NCI-H1417 treated with DMSO at 0.1 percent for 48 hours (cell line): ENCODE data around the gene DOCK3.
"Not testable (repeated sequence)": the region's sequence is repeated elsewhere in the genome, so short reads cannot be mapped to it uniquely, and the experiment has no call there.

Experiments used
- DNase-seq: peaks from one replicate; lab custom pipeline; 2025; lab: John Stamatoyannopoulos, UW

The DOCK3 gene

DNA sequence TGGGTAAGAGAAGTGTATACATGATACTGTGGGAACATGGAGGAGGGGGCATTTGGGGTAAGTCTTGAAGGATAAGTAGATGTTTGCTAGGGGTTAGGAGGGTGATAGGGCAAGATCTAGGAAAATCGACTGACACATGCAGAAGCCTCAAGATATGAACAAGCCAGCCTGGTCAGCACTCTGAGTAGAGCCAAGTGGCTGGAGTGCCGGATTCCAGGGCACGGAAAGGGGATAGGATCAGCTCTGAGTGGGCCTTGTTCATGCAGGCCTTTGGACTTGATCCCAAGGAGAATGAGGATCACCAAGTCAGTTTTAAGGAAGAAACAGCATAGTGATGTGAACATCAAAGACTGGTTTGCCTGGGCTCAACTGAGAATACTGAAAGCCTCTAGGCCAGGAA lies 686.1 kb downstream of the DOCK3 start:
- DNase-seq = no peak

DNA sequence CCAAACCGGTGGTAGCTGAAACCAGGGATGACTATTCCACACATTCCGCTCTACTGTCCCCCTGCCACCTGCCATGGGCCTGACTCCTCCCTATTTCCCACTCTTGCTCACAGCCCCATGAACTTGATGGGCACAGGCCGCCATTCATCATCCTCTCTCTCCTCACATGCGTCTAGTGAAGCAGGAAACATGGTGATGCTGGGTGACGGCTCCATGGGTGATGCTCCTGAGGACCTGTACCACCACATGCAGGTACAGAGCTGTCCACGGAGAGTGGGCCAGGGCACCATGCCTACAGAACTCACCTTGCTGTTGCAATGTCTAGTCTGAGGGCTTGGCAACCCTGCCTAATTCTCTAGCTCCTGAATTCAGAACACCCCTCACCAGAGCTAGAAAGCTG lies 687.0 kb downstream of the DOCK3 start:
- no peak for DNase-seq

DNA sequence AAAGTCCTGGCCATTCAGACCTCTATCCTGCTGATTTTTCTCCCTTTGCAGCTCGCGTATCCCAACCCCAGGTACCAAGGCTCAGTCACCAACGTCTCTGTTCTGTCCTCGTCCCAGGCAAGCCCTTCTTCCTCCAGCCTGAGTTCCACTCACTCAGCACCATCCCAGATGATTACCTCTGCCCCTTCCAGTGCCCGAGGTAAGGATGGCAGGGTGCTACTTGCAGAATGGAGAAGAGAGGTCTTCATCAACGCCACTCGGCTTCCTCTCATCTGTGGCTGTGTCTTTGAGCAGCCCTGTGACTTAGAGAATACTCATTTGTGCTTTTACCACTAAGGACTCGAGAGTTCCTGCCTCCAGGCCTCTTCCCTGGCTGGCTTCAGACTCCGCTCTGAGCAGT lies 687.7 kb downstream of the DOCK3 start:
- no peak for DNase-seq

DNA sequence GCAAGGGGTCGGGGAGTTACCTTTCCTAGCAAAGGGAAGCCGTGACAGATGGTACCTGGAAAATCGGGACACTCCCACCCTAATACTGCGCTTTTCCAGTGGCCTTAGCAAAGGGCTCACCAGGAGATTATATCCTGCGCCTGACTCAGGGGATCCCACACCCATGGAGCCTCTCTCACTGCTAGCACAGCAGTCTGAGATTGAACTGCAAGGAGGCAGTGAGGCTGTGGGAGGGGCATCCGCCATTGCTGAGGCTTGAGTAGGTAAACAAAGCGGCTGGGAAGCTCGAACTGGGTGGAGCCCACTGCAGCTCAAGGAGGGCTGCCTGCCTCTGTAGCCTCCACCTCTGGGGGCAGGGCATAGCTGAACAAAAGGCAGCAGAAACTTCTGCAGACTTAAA lies 693.5 kb downstream of the DOCK3 start:
- DNase-seq = not testable (repeated sequence)

DNA sequence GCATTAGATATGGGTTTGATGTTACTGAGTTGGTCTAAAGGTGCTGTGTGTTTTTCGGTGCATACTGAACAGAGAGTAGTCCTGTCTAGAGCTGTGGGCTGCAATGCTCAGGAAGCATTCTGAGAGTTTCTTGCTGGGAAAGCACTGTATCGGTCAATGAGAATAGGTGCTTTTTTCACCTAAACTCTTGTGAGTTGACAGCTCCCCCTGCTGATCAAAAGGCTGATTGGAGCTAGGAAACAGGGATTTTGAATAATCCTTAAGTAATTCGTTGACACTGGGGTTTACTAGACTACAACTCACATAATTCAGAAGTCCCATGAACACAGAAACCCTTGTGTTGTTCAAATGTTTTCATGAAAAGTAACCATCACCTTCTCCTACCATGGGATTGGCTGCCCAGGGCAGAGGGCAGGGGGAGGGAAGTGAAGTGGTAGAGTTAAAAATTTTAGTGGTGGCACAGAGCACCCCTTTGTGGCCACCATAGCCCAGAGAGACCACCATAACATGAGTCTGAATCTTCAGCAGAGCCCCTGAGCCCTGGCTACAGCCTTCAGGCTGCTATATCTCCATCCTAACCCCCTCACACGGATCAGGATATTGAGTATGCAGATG lies 697.3 kb downstream of the DOCK3 start:
- no peak for DNase-seq

DNA sequence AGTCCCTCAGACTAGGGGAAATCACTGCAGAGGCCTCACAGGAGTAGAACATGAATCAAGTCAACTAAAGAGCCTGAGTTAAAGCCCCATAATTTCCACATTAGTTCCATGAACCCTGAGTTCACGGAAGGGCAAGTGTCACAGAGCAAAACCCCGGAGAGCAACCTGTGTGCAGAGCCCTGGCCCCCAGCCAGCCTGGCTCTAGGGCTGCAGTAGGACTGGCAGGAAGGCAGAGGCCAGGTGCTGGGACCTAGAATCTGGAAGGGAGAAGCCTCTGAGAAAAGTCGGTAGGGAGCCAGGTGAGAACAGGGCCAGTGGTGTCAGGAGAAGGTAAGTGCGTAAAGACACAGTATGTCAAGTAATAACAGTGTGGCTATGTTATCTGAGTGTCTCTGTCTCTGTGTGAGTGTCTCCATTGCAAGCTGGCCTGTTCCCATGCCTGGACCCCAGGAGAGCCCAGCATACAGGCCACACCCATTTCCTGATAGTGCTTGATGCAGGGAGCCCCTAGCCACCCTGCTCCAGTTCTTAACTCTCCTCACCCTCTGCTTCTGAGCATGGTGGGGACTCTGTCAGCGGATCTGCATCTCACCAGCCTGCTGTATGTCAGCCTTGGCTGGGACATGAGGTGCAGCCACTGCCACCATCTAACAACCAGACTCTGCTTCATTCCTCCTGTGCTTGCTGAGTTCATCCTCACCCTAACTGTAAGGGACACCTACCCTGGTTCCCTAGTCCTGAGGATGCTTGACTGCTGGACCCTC lies 699.1 kb downstream of the DOCK3 start:
- no peak for DNase-seq

DNA sequence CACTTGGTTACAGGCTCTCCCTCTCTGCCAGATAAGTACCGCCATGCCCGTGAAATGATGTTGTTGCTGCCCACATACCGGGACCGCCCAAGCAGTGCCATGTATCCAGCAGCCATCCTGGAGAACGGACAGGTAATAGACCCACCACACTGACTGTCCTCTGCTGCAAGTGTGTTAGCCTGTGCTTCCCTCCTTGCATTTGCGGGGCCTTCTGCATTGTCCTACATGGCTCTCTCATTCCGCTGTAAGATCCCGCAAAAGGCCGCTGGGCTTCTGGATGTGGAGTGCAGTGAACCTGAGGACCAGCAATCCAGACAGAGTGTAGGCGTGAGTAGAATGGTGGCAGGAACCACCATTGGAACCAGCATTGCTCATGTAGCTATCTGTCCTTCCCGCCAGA lies 699.7 kb downstream of the DOCK3 start:
- no peak for DNase-seq

DNA sequence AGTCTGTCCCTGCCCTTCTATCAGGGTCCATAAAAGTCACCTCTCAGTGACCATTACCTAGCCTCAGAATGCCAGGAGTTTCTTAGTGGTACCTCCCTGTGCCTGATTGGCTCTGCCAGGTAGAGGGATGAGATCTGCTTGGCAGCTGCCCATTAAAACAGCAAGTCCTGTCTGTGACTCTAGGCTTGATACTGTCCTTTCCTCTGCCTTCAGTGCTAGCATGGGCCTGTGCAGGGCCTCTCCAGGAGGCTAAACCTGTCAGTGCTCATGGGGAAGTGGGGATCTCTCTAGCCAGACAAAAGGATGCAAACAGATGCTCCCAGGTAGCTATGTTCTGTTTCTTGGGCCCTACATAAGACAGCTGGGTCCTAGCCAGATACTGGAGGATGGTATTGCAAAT lies 700.4 kb downstream of the DOCK3 start:
- no peak for DNase-seq

DNA sequence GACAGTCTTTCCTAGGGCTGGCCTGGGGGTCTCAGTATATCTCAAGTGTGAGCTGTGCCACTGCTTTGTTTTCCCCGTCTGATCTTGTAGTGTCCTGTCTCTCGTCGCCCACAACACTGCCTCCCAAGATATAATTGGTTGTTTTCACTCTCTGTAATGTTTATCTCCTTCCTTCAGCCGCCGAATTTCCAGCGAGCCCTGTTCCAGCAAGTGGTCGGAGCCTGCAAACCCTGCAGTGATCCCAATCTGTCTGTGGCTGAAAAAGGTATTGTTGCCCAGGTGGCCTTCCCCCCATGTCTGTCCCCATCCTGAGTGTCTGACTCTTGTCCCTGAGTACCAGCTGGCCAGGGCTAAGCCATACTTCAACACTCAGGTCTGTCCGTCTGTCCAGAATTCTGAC lies 700.8 kb downstream of the DOCK3 start:
- no peak for DNase-seq

DNA sequence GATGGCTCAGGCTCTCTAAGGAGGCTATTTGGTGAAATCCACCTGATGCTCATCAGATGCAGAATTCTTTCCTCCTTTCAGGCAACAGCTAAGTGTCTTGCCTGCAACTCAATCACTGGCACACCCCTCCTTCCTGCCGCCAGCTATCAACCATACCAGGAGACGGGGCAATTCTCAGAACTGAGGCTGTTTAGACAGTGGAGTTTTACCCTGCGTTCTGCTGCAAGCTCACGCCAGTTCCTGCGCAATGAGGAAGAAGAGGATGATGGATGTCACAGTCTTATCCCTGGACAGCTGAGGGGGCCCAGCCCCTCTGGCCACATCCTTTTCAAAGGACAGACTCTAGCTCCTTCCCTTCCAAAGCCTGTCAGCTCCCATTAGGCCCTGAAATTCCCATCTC lies 703.3 kb downstream of the DOCK3 start:
- DNase-seq = no peak

DNA sequence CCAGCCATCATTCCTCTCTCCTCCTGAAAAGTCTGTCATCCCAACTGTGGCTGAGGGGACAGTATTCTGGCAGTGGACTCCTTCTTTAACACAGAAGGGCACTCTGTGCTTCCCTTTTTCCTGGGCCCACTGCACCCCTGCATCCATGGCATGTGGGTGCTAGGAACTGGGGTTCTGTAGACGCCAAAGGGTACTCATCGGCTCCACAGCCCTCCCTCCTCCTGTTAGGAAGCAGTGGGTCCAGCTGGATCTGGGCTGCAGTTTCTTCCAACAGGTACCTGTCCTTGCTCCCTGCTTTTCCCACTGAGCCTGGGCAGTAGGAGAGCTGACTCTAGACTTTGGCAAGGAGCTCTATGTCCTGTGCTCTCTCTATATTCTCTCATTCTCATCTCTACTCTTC lies 704.0 kb downstream of the DOCK3 start:
- no peak for DNase-seq

DNA sequence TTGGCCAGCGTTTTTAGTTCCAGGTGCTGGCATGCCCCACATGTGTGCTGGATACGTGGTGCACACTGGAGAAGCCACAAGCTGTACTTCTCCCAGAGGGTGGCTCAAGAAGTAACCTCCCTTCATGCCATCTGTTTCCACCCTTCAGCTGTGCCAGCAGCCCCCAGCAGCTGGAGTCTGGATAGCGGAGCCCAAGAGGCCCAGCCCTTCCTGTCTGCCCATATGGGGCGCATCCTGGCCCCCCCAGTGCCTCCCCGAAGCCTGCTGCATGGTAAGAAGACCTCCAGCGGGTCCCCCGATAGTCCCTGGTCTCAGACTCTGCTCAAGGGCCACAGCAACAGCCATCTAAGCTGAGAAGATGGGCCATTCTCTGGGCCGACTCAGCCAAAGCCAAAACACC lies 704.6 kb downstream of the DOCK3 start:
- no peak for DNase-seq

DNA sequence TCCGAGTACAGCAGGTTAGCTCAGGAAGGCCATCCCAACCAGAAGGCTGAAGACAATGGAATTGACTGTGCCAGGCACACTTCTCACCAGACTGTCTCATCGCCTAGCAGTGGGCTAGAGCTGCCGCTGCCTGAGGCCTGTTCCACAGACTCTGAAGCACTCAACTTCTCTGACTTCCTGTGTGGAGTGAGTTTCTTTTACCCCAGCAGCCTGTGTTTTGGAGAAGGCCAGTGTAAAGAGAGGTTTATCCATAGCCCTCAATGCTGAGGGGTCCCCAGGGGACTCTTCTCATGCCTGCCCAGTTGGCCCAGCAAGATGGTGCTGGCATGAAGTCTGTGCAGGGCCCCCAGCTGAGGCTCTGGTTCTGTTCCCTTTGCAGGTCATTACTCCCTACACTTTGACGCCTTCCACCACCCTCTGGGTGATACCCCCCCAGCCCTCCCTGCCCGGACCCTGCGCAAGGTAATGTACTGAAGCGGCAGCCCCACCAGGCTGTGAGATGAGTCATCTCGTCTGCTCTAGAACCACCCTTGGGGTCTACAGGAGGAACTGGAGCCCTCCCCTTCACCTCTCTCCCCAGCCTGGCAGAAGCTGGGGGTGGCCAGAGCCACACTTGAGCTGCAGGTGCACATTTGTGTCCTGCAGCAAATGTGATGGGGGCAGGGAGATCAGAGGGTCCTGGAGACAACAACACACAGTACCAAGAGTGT lies 705.2 kb downstream of the DOCK3 start:
- no peak for DNase-seq

DNA sequence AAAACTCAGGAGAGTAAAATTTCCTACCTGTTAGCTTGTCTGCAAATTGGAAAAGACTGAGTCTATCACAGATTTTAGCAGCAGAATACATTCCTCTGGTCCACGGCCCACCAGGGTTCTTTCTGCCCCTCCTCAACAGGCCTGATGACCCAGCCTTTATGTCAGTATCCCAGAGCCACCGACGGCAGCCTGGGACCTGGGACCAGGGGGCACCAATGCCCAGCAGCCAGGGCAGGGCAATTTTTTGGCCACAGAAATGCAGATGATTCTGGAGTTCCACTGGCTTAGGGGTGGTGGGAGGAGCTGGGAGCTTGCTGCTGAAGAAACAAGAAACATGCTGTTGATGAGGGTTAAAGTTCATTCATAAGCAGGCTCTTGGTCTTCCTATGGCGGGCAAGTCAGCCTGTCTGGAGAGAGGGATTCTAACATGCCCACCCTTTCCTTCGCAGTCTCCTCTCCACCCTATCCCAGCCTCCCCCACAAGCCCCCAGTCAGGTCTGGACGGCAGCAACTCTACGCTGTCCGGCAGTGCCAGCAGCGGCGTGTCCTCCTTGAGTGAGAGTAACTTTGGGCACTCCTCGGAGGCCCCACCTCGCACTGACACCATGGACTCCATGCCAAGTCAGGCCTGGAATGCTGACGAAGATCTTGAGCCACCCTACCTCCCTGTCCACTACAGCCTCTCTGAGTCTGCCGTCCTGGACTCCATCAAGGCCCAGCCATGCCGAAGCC lies 706.0 kb downstream of the DOCK3 start:
- DNase-seq = no peak

DNA sequence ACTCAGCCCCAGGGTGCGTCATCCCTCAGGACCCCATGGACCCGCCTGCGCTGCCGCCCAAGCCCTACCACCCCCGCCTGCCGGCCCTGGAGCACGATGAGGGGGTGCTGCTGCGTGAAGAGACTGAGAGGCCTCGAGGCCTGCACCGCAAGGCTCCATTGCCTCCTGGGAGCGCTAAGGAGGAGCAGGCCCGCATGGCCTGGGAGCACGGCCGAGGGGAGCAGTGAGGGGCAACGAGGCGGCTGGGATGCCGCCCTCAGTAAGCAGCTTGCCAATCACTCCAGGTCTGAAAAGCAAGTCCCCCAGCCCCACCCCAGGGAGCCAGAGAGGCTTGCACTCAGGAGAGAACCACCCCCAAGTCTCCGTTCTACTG lies 706.6 kb downstream of the DOCK3 start:
- no peak for DNase-seq

DNA sequence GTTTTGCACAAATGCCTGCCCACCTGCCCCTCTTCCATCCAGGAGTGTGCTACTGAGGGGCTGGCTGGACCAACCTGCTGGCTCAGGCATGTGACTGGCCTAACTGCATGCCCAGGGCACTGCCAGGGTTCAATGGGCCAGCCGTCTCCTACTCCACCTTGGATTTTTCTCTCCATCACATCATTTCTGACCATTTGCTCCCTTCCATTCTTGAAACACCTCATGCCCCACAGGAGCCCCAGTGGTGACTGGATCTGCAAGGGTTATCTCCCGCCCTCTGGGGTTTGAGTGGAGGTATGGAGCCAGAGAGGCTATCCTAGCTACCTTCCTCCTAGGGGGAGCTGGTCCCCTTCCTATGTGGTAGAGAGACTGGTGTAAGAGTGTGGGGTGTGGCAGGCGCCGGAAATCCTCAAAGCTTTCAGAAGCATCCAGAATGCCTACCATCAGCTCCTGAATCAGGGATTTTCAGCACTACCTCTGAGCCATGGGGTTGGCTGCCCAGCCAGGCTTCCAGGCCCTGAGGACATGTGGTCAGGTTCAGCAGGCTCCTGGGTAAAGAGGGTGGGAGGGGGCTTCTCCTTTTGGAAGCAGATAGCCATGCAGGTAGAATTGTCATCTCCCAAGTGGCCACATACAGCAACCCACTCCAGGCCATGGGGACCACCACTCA lies 707.5 kb downstream of the DOCK3 start:
- no peak for DNase-seq

DNA sequence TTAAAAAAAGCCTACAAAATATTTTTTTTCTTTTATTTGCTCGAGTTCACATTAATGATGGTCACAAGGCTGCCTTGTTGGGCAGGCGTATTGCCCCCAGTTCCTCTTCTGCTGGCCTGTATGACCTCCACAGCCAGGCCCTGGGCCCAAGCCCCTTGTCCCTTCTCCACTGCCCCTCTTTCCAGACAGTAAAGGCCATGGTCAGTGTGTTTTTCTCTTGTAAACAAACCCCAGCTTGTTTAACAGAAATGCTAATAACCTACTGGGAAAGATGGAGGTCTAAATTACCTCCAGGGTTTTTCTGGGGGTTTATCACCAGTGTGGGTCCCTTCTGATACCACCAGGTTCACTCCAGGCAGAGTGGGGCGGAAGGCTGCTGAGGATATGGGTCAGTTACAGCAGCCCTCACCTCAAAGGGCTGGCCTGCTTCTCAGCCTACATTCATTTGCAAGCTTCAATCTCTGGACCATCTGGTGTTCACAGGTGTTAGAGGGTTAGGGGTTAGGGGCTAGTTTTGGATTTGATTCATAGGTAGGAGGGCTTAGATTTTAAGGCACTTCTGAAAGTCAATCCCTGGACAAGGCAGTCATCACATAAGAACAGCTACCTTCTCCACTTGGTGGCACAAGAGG lies 708.3 kb downstream of the DOCK3 start:
- no peak for DNase-seq

DNA sequence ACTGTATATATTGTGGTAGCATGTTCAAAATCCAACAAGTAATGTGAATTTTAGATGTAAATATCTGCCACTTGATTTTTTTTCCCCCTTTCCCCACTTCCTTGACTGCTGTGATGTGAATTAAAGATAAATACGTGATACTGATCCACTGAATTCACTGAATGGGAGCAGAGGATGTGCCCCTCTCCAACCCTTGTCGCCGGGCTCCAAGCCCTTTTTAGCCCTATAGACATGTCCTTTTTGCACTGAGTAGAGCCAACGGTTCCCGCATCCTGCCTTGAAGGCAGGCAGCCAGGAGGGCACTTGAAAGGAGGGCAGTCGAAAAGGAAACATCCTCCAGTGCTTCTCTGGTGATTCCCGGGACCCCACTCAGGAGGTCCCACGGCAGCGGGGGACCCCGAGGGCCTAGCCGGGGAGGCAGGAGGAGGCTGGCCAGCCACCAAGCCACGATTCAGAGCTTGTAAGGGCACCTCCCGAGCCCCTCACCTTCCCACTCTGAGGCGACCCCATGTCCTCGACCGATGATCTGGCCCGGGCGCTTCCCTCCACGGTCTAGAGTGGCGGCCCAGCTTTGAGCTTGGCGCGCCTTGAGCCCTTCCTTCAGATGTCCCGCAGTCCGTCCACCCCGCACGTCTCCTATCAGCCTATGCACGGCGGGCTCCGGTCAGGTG lies 709.5 kb downstream of the DOCK3 start:
- no peak for DNase-seq

DNA sequence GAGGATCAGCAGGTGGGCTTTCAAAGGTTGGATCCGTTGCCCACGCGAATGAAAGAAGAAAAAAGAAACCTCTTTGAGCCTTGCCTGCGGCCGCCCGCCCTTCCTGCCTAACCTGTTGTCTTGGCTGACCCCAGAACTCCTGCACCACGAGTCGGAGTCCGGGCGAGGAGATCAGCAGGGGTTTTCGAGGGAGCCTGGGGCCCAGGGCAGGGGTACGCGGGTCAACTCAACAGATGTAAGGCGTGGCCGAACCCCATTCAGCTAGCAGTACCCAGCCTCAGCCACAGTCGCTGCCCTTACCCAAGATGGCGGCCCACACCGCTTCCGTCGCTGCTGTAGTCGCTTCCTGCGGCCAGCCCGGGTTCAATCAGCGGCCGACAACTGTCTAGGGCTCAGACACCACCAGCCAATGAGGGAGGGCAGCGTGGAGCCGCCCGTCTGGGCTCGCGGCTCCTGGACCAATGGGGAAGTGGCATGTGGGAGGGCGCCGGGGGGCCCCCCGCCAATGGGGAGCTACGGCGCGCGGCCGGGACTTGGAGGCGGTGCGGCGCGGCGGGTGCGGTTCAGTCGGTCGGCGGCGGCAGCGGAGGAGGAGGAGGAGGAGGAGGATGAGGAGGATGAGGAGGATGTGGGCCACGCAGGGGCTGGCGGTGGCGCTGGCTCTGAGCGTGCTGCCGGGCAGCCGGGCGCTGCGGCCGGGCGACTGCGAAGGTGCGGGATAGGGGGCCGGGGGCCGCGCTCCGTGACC lies 710.2 kb downstream of the DOCK3 start, which contains the start of gene MANF:
TSS of gene MANF (plus strand) at position 566 of the 748 bp plus-strand sequence. CDS start at position 618, 52 bp downstream.
- DNase-seq = peak; percentile 48

DNA sequence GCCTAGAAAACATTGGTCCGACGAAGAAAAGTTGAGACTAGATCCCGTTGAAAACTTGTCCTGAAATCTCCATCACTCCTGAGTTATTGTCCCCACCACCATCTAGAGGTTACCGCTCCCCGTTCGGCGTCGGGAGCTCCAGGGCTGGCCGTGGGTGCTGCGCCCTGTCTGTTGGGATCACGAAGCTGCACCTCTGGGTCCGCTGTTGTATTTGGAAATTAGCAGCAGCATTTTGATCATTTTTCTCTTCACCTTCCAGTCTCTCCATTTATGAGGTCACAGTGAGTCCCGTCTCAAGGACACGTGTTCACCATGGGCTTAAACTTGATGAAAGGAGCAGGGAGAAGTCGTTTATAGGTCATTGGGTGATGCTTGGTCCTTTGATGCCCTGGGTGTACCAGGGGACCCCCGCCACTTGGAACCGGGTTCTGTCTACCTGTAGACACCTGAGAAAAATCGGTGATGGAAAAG lies 710.9 kb downstream of the DOCK3 start:
- DNase-seq = no peak
